GM12865 (cell line): ENCODE measurements around the gene RASGEF1B.

ENCODE experiments used
- DNase-seq: peaks from one replicate; pipeline ENCODE4 v3.0.0; 2010; ENCODE audit warnings: low read depth
- H3K4me3 ChIP-seq: 2 replicates; pipeline ENCODE4 v1.5.1; 2011; ENCODE audit warnings: mild to moderate bottlenecking, low read depth, low read length, control low read depth
- TF ChIP-seq, protein P1 (sequence below): IDR thresholded peaks from 2 replicates; pipeline ENCODE4 v1.5.1; 2011; ENCODE audit warnings: low read length, control low read depth, low read depth, inconsistent platforms; ENCODE audit not compliant: insufficient read depth; ENCODE audit errors: missing control alignments

RASGEF1B gene

DNA sequence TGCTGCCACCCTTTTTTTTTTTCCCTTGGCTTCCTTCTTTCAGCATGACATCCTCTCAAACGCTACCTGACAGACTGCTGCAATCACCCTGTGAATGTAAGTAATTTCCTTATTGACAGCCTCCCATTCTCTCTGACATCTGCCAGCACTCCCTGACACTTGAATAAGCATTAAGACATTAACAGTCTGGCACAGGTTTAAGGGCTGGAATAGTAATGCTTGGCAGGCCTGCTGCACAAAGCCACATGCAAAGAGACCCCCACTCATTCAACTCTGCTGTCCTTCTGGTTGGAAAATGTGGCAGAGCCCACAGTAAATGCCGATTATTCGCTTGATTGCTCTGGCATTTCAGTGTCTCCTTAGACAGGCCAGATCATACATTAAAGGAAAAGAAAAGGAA lies 28.1 kb upstream of the RASGEF1B start:
- no peak for DNase-seq
- TF ChIP-seq, protein P1, sequence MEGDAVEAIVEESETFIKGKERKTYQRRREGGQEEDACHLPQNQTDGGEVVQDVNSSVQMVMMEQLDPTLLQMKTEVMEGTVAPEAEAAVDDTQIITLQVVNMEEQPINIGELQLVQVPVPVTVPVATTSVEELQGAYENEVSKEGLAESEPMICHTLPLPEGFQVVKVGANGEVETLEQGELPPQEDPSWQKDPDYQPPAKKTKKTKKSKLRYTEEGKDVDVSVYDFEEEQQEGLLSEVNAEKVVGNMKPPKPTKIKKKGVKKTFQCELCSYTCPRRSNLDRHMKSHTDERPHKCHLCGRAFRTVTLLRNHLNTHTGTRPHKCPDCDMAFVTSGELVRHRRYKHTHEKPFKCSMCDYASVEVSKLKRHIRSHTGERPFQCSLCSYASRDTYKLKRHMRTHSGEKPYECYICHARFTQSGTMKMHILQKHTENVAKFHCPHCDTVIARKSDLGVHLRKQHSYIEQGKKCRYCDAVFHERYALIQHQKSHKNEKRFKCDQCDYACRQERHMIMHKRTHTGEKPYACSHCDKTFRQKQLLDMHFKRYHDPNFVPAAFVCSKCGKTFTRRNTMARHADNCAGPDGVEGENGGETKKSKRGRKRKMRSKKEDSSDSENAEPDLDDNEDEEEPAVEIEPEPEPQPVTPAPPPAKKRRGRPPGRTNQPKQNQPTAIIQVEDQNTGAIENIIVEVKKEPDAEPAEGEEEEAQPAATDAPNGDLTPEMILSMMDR: no peak
- H3K4me3 ChIP-seq: no peak overlapping the region

DNA sequence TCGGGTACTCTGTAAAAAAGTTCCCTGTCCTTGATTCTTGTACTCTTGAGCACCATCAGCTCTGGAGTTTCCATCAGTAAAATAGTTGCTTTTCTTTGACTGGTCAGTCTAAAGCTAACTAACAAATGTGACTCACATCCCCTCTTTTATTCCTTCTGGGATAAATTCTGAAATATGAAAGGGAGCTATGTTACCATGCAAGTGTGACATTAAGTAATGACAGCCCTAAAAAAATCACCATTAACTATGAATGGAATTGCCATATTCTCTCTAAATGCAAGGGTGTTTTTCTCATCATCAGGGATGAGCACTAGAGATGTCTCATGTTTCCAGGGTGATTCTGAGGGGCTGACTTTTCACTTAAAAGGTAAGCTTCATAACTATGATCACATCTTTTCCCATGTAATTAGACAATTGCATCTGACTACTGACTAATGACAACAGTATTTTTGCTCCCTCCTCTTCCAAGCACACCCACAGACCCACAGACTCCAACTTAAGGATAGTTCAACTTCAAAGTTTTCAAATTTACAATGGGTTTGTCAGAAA lies 26.9 kb upstream of the RASGEF1B start:
- TF ChIP-seq, protein P1: no peak
- no peak for DNase-seq
- H3K4me3 ChIP-seq: no peak overlapping the region

DNA sequence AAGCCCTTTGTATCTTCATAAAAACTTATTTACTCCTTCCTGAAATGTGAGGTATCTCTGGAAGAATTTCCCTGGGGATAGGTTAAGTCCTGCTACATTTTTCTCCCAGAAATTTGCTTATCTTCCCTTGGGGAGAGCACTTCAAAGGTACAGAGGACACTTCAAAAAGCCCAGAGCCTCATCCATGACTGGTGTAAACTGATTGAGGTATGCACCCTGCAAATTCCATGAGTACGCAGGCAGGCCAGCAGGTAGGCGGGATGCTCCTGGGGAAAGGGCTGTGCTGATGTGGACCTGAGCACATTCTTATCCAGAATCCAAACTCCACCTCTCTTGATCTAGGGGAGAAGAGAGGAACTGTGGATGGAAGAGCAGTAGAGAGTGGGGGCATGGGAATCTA lies 26.3 kb upstream of the RASGEF1B start:
- no peak for DNase-seq
- H3K4me3 ChIP-seq: no peak overlapping the region
- TF ChIP-seq, protein P1: no peak

DNA sequence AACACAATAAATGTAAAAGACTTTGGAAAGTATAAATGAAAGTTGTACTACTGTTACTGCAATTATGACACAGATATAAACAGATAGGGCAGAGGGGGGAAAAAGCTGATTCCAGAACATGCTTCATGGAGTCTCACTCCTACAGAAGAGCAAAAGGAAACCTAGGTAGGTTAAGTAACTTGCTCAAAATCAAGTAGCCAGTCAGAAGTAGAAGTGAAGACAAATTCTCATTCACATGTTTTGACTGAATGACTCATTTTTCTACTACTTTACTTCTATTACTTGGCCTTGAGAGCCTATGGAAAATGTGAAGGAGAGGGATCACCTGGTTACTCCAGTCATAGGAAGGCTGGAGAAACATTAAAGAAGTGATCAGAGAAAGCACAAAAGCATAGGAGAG lies 23.6 kb upstream of the RASGEF1B start:
- no peak overlapping the region for H3K4me3 ChIP-seq
- DNase-seq: no peak
- TF ChIP-seq, protein P1: no peak

DNA sequence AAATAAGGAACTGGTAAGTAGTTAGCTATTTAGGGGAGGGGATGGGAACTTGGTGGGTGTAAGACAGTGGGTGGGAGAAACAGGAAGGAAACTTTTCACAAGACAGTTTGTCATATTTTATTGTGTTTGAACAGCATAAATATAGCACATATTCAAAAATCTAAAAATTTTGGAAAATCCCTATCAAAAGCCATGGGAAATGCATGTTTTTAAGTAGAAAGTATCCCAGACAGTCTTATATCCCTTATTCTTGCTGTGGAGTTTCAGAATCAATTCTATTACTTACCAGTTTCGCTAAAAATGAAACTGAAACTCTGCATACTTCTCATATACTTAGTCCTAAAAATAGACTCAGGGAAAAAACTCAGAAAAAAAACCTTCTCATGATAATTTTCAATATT lies 22.3 kb upstream of the RASGEF1B start:
- TF ChIP-seq, protein P1: no peak
- peak; percentile 32 for DNase-seq
- no peak overlapping the region for H3K4me3 ChIP-seq

DNA sequence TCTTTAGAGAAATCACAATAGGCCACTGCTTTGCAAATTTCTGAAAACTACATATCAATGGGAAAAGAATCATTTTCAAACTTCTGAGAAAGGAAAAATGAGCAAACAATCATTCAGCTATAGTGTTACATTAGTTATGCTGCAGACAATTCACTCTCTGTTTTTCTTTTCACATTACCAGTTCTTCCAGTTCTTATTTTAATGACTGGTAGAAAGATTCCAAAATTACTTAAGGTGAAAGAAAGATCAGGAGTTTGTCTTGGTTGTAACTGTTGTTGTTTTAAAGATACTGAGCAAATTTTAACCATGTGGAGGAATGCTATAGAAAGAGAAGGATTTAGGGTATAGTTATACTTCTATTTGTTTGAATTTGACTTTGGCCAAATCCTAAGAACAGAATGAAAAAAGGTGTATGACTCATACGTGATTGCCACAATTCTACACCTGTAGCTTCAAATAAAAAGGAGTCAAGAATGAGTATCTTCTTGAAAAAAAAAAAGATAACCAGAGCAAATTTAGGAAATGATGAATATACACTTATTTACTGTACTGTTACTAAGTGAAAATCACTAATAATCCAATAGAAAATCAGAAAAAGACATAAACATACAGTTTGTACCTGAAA lies 21.0 kb upstream of the RASGEF1B start:
- TF ChIP-seq, protein P1: no peak
- H3K4me3 ChIP-seq: no peak overlapping the region
- DNase-seq: no peak

DNA sequence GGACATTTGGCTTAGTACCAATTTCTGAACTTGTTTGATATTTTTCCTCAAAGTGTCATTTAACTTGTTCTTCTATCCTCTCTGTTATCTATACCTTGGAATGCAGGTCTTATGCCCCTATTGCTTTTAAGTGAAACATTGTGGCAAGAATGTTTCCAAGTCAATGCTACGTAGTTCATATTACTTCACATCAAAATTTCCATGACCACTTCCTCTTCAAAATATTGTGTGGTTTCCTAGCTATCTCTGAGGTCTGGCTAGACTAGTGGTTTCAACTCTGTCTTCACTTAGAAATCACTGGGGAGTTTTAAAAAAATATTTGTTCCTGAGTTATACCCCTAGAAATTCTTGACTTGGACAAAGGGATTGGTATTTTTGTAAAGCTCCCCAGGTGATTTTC lies 20.2 kb upstream of the RASGEF1B start:
- H3K4me3 ChIP-seq: no peak overlapping the region
- TF ChIP-seq, protein P1: no peak
- no peak for DNase-seq
